Tibial nerve (tissue), 4 donors: ENCODE measurements around the gene MT1X. TPM values are rescaled to one million over a fixed set of nuclear protein-coding genes. Genes with fewer than 3 reads are reported as not detected.

ENCODE experiments used
- DNase-seq, 2 donors: peaks; one replicate each; pipeline ENCODE4 v3.0.0-alpha.2; 2019; ENCODE audit warnings: low spot score in 2 of 2
- H3K27ac ChIP-seq, 4 donors: fragments of 200-600 bp; sonication (generic) in 3 of 4; one replicate each; pipeline ENCODE4 v1.5.1; 2017 to 2019; ENCODE audit warnings: mild to moderate bottlenecking in 1 of 4
- H3K27me3 ChIP-seq, 2 donors: fragments of 200-600 bp; sonication (generic) in 1 of 2; one replicate each; pipeline versions ENCODE4 v1.5.1 to v1.6.0; 2017 to 2019
- H3K36me3 ChIP-seq, 3 donors: fragments of 200-600 bp; sonication (generic); one replicate each; pipeline ENCODE4 v1.5.1; 2018 to 2019
- H3K4me1 ChIP-seq, 4 donors: fragments of 200-600 bp; sonication (generic) in 3 of 4; one replicate each; pipeline ENCODE4 v1.5.1; 2017 to 2019
- H3K4me3 ChIP-seq, 4 donors: fragments of 200-600 bp; sonication (generic) in 3 of 4; one replicate each; pipeline ENCODE4 v1.5.1; 2017 to 2019; ENCODE audit warnings: mild to moderate bottlenecking in 1 of 4, moderate library complexity in 1 of 4
- H3K9me3 ChIP-seq, 4 donors: fragments of 200-600 bp; sonication (generic) in 3 of 4; one replicate each; pipeline ENCODE4 v1.5.1; 2017 to 2019
- EP300 ChIP-seq, 2 donors: sonication (generic); formaldehyde crosslinking; IDR thresholded peaks; one replicate each; pipeline ENCODE4 v1.6.1; 2017; ENCODE audit warnings: antibody characterized with exemption in 2 of 2, mild to moderate bottlenecking in 1 of 2
- POLR2A ChIP-seq, 2 donors: fragments of 450-650 bp; IDR thresholded peaks; one replicate each; pipeline ENCODE4 v1.6.1; 2017; ENCODE audit warnings: antibody characterized with exemption in 2 of 2, mild to moderate bottlenecking in 2 of 2, moderate library complexity in 2 of 2
- WGBS, 2 donors: methylation state at CpG; one replicate each; pipeline ENCODE4 v1.1.5; 2018; 5-methylcytosine and 5-hydroxymethylcytosine counted together
- total RNA-seq, 4 donors: library from RNA; depleted of rRNA; stranded (reverse); fragments of >200 nt; gene quantifications; one replicate each; pipeline ENCODE4 v1.1.0, GENCODE V29; 2016
- TF ChIP-seq, protein P1 (sequence below), 5 experiments: fragments of 200-600 bp in 3 of 5; fragments of 450-650 bp in 2 of 5; sonication (generic) in 3 of 5; IDR thresholded peaks; one replicate each; pipeline ENCODE4 v1.5.1; 2016 to 2019; ENCODE audit warnings: antibody characterized with exemption in 5 of 5, mild to moderate bottlenecking in 3 of 5, moderate library complexity in 2 of 5

MT1X gene
- total RNA-seq, 4 donors from 2014 or later, result 457 to 1,918 (median 1,024) TPM

DNA sequence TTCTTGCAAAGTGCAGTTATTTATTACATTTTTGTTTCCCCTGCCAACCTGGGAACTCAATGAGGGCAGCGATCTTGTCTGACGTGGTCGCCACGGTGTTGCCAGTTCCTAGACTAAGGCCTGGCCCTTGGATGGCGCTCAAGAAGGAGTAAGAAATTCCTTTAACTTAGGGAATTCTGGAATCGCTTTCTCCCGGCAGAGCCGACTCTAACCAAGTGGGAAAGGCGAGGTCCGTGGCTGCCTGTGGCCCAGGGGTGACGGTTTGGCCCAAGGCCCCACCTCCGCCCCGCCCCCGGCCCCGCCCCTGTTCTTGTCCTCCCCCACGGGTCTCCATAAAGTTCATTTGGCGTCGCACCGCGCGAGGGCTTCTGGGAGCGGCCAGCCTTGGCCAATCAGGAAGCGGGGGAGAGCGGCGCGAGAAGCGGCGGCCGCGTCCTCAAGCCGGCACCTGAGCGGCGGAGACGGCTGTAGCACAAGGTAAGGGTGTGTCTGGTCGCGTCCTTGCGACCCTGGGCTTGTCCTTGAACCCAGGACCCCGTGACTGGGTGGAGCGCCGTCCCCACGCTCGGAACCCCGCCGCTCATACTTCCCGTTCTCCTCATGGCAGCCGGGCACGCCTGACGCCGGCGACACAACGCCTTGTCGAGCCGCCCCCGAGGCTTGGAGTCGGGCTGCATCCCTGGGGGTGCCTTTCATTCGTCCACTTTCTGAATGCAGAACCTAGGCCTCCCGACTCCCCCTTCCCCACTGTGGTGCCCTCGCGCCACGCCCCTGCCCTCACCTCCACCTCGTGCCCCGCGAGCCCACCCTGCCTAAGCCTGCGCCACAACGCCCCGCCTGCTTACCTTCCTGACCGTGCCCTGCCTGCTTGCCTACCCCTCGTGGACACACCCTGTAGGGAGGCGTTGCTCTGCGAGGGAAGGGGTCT is 47.7 kb downstream of the MT1X start, which contains the start of gene NUP93:
NUP93 (plus strand) TSS at position 395 of the 928 bp plus-strand sequence. CDS start 18,119 bp downstream, outside the sequence.
- peak; percentile 81 to 83 for DNase-seq
- Histone ChIP-seq H3K27me3 (no peaks in the 10 kb centered on the region), H3K4me3 (peak within 1 kb of the TSS; percentile 73 to 94 (median 88)), H3K27ac (peak within 1 kb of the TSS; percentile 38 to 91 (median 84)), H3K36me3 (no peaks in the 10 kb centered on the region), H3K9me3 (no peaks in the 10 kb centered on the region), H3K4me1 (peaks cover 0 to 36% (median 19%) of the 10 kb centered on the region in 4 donors)
- WGBS, 2 donors, result 0 to 1% methylated on average over 37 to 40 of the region's 70 CpGs
- peak in 1 of 2 donors; percentile 52 for TF ChIP-seq POLR2A (IDR thresholded peaks at IDR 0.05)
- peak; percentile 61 to 85 for TF ChIP-seq EP300 (IDR thresholded peaks at IDR 0.05)
- TF ChIP-seq, protein P1, sequence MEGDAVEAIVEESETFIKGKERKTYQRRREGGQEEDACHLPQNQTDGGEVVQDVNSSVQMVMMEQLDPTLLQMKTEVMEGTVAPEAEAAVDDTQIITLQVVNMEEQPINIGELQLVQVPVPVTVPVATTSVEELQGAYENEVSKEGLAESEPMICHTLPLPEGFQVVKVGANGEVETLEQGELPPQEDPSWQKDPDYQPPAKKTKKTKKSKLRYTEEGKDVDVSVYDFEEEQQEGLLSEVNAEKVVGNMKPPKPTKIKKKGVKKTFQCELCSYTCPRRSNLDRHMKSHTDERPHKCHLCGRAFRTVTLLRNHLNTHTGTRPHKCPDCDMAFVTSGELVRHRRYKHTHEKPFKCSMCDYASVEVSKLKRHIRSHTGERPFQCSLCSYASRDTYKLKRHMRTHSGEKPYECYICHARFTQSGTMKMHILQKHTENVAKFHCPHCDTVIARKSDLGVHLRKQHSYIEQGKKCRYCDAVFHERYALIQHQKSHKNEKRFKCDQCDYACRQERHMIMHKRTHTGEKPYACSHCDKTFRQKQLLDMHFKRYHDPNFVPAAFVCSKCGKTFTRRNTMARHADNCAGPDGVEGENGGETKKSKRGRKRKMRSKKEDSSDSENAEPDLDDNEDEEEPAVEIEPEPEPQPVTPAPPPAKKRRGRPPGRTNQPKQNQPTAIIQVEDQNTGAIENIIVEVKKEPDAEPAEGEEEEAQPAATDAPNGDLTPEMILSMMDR (IDR thresholded peaks at IDR 0.05), result no peak

DNA sequence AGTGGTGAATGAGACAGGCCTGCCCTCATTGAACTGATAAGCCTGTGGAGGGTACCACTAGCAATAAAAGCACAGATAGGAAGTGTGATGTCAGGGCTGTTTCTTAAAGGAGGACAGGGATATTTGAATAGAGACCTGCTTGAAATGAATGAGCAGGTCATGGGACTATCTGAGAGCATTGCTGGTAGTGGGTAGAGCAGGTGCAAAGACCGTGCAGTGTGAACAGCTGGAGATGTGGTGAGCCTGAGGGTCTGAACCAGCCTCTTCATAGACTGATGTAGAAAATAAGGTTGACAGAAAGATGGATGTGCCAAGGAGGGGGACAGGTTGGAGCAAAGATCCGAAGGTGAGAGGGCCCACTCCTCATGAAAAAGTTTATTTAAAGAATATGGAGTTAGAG is 50.1 kb downstream of the MT1X start:
- Histone ChIP-seq H3K4me3 (no peak overlapping the region), H3K9me3 (no peaks in the 10 kb centered on the region), H3K4me1 (peaks cover 0 to 35% (median 19%) of the 10 kb centered on the region in 4 donors), H3K27ac (no peak overlapping the region), H3K27me3 (no peaks in the 10 kb centered on the region), H3K36me3 (no peaks in the 10 kb centered on the region)
- TF ChIP-seq POLR2A (IDR thresholded peaks at IDR 0.05) (no peak), EP300 (IDR thresholded peaks at IDR 0.05) (no peak)
- TF ChIP-seq, protein P1 (IDR thresholded peaks at IDR 0.05), result no peak
- WGBS, 2 donors, result 93 to 94% methylated on average over 2 of the region's 2 CpGs
- no peak for DNase-seq

DNA sequence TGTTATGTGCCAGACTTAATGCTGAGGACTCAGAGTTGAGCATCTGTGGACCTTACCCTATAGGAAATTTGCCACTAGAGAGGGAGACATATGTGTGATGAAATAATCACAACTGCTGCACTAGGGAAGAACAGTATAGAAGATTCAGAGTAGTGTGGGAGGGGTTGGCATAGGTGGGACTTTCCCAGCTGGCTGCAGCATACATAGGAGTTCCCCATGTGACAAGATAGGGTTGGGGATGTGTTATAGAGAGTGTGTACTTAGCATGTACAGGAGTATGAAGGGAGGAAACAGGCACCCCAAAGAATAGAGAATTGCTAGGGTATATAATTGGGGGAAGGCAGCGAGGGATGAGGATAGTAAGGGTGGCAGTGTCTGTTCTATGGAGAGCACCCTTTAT is 50.6 kb downstream of the MT1X start:
- Histone ChIP-seq H3K4me3 (no peak overlapping the region), H3K27me3 (no peaks in the 10 kb centered on the region), H3K9me3 (no peaks in the 10 kb centered on the region), H3K27ac (no peak overlapping the region), H3K4me1 (peaks cover 0 to 31% (median 19%) of the 10 kb centered on the region in 4 donors), H3K36me3 (no peaks in the 10 kb centered on the region)
- 97 to 100% methylated on average over 1 of the region's 1 CpG for WGBS, 2 donors
- no peak for DNase-seq
- TF ChIP-seq, protein P1 (IDR thresholded peaks at IDR 0.05), result no peak

Other genes starting within 250 kb of the MT1X start
- 10 to 100 TPM; 41.5 to 57.3 (median 47.2) TPM for gene NUDT21, start 231.1 kb upstream of the MT1X start, total RNA-seq
- 10 to 100 TPM; 28.8 to 39.6 (median 35.6) TPM for gene OGFOD1, start 230.9 kb upstream of the MT1X start, total RNA-seq
- 100 to 1,000 TPM in 3 of 4 donors, 10 to 100 TPM in 1; 79.8 to 144 (median 120) TPM for gene BBS2, start 162.4 kb upstream of the MT1X start, total RNA-seq
- not detected for gene MT4, start 117.4 kb upstream of the MT1X start, total RNA-seq
- gene MT3, start 92.9 kb upstream of the MT1X start, total RNA-seq, result 100 to 1,000 TPM in 3 of 4 donors, 10 to 100 TPM in 1; 92.4 to 291 (median 156) TPM
- gene MT2A, start 73.9 kb upstream of the MT1X start, total RNA-seq, result 100 to 1,000 TPM; 154 to 612 (median 354) TPM
- 1,000 to 10,000 TPM in 1 of 4 donors, 100 to 1,000 TPM in 3; 229 to 1,068 (median 290) TPM for gene MT1E, start 56.7 kb upstream of the MT1X start, total RNA-seq
- gene MT1M, start 49.8 kb upstream of the MT1X start, total RNA-seq, result 100 to 1,000 TPM in 1 of 4 donors, 10 to 100 TPM in 3; 38.5 to 103 (median 53.2) TPM
- 100 to 1,000 TPM in 1 of 4 donors, 10 to 100 TPM in 2, not detected in 1; 18.8 to 365 (median 93.3) TPM for gene MT1A, start 43.8 kb upstream of the MT1X start, total RNA-seq
- gene MT1B, start 30.6 kb upstream of the MT1X start, total RNA-seq, result not detected
- 10 to 100 TPM in 2 of 4 donors, 1 to 10 TPM in 2; 3.0 to 34.3 (median 11.3) TPM for gene MT1F, start 24.5 kb upstream of the MT1X start, total RNA-seq
- 10 to 100 TPM in 3 of 4 donors, not detected in 1; 41.1 to 87.7 (median 49.2) TPM for gene MT1G, start 14.4 kb upstream of the MT1X start, total RNA-seq
- gene MT1H, start 12.7 kb upstream of the MT1X start, total RNA-seq, result 1 to 10 TPM in 2 of 4 donors, not detected in 2; 2.4 to 5.1 TPM
- 10 to 100 TPM; 27.6 to 65.7 (median 43.8) TPM for gene NUP93, start 47.7 kb downstream of the MT1X start, total RNA-seq
- not detected for gene SLC12A3, start 182.7 kb downstream of the MT1X start, total RNA-seq
- gene HERPUD1, start 249.7 kb downstream of the MT1X start, total RNA-seq, result 100 to 1,000 TPM; 143 to 274 (median 161) TPM